ENCODE measurements around the gene ANKRD31.

DNA sequence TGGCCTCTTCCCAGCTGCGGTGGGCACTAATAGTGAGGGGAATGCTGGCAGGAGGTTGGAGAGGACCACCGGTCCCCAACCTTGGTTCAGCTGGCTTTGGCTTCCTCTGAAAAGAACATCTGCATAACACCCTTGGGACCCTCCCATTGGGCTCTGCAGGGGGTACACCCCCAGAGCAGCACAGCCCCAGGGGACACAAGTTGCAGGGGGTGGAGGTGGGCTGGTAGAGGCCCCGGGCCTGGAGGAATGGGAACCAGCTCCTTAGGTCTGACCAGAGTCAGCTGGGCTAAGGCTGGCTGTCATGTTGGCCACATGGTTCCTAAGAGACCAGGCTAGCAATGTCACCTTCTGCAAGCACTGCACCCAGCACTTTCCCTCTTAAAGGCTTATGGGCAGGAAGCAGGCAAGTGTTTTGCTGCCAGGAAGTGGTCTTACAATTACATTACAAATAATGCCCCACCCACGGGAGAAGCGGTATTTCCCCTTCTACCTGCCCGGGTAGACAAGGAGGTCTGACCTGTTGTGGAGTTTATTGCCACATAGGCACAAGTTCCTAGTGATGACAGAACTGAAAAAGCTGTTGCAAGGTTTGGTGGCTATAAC is 202.4 kb downstream of the ANKRD31 start:
- no peak for TF ChIP-seq CTCF (IDR thresholded peaks at IDR 0.05; ENCODE audit: low read depth, low read length, poor library complexity, severe bottlenecking)
- TF ChIP-seq EZH2phosphoT487 (IDR thresholded peaks at IDR 0.05; ENCODE audit: borderline replicate concordance, low read length): no peak
